HL-60/S4 (cell line): ENCODE results near the gene ANTKMT.

Experiments
- in situ Hi-C: fragments of 300-500 bp; cut with MboI; formaldehyde crosslinking; loops from 2 replicates; pipeline ENCODE4 v1.14.3; 2022; ENCODE audit warnings: low sequenced_read_pairs

ANTKMT gene, protein sequence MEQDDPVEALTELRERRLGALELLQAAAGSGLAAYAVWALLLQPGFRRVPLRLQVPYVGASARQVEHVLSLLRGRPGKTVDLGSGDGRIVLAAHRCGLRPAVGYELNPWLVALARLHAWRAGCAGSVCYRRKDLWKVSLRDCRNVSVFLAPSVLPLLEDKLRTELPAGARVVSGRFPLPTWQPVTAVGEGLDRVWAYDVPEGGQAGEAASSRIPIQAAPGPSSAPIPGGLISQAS

DNA sequence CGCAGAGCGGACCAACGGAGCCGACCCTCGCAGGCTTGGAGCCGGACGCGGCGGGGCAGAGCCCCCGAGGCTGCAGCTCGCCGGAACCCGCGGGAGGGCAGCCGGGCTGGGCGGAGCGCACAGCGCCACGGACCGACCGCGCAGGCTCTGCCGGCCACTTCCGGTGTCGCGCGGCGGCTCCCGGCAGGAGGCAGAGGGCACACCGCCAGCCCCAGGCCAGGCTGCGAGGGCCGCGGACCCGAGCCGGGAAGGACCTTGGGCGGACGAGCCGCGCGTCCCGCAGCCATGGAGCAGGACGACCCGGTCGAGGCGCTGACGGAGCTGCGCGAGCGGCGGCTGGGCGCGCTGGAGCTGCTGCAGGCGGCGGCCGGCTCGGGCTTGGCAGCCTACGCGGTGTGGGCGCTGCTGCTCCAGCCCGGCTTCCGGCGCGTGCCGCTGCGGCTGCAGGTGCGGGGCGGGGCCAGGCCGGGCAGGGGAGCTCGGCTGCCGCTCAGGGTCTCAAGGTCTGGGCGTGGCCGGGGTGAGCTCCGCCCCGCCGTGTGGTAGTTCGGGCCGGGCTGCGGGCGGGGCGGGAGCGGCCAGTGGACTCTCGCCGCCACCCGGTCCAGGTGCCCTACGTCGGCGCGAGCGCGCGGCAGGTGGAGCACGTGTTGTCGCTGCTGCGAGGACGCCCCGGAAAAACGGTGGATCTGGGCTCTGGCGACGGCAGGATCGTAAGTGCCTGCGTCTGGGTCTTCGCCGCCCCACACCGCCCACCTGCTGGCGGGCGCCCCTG lies at the start of gene ANTKMT:
ANTKMT (plus strand) TSS at position 157 of the 775 bp plus-strand sequence; CDS start at position 286, 129 bp downstream.
- in situ Hi-C loops = loop anchor here (25.0 kb wide), 1 partner anchor 341 kb away; the partner anchor contains the start of gene SSTR5

DNA sequence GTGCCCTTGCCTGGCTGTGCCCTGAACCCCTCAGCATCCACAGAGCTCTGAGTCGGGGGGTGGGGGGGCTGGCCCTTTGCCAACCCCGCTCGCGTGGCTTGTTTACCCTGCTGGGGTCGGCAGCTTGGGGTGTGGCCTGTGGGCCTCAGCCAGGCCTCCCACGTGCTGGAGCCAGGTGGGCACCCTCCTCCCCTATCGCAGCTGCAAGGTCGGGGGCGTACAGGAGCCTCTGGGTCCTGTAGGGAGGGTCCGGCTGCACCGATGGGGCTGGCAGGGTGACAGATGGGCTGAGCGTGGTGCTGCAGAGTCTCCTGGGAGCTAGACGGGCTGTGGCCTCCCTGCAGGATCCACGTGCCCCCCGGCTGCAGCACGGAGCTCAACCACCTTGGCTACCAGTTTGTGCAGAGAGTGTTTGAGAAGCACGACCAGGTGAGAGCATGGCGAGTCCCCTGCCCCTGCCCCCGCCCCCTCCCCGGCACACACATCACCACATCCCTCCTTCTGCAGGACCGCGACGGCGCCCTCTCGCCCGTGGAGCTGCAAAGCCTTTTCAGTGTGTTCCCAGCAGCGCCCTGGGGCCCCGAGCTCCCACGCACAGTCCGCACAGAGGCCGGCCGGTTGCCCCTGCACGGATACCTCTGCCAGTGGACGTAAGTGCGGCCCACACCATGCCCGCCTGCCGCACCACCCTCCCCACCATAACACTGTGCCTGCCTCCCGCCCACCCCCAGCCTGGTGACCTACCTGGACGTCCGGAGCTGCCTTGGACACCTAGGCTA lies 49.4 kb upstream of the ANTKMT start:
- in situ Hi-C loops = no loop called here

DNA sequence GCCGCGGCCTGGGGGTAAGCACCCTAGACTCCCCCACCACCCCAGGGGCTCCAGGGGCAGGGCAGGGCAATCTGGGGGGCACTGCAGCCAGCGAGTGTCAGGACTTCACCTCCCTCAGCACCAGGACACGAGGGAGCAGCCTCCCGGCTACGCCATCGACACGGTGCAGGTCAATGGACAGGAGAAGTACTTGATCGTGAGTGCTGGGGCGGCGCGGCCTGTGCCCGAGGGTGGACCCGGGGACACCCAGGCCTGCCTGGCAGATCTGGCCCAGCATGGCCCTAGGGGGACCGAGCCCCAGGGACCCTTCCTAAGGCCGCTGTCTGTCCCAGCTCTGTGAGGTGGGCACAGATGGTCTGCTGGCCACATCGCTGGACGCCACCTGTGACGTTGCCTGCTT lies 48.6 kb upstream of the ANTKMT start:
- in situ Hi-C loops = no loop called here

DNA sequence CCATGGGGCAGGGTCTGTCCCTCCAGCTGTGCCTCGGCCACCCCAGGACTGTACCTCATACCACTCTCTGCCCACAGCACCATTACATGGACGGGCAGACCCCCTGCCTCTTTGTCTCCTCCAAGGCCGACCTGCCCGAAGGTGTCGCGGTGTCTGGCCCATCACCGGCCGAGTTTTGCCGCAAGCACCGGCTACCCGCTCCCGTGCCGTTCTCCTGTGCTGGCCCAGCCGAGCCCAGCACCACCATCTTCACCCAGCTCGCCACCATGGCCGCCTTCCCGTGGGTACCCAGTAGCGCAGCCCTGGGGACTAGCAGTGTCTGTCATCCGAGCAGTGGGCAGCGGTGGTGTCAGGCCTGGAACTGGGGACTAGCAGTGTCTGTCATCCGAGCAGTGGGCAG lies 48.1 kb upstream of the ANTKMT start:
- in situ Hi-C loops = no loop called here

DNA sequence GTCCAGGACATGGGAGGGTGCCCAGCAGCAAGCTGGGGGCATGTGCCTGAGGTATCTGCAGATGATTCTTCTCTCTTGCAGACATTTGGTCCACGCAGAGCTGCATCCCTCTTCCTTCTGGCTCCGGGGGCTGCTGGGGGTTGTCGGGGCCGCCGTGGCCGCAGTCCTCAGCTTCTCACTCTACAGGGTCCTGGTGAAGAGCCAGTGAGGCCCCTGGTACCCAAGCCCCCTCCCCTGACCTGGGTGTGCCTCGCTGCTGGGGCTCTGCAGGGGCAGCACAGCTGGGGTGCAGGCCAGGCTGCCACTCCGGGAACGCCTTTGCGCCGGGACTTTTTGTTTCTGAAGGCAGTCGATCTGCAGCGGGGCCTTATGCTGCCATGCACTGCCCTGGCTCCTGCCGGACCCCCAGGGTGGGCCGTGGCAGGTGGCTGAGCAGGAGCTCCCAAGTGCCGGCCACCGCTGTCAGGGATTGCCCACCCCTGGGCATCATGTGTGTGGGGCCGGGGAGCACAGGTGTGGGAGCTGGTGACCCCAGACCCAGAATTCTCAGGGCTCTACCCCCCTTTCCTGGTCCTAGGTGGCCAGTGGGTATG lies 47.5 kb upstream of the ANTKMT start:
- in situ Hi-C loops = no loop called here

DNA sequence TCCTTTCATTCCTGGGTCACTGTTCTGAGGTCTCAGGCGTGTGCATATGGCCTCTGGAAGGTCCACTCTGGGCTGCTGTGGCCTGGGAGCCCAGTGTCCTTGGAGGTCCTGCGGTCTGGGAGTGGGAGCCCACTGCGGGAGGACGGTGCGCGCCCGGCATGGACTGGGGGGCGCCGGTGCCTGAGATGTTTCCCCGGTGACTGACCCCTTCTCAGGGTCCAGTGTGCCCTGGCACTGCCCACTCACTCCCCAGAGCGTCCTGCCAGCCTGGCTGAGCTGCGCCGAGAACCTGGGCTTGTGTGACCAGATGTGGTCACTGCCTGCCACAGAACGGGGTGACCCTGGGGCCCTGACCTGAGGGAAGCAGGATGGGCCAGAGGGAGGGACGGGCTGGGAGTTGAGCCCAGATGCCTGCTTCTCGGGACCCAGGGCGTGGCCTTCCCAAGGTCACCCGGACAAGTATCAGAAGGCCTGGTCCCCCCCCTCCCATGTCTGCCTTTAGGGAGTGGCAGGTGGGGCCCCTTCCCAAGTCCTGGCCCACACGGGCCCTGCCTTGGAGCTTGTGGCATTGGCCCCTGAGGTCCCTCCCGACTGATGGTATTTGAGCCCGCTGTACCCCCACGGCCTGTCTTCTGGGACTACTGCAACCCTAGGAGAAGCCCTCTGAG lies 46.6 kb upstream of the ANTKMT start:
- in situ Hi-C loops = no loop called here

DNA sequence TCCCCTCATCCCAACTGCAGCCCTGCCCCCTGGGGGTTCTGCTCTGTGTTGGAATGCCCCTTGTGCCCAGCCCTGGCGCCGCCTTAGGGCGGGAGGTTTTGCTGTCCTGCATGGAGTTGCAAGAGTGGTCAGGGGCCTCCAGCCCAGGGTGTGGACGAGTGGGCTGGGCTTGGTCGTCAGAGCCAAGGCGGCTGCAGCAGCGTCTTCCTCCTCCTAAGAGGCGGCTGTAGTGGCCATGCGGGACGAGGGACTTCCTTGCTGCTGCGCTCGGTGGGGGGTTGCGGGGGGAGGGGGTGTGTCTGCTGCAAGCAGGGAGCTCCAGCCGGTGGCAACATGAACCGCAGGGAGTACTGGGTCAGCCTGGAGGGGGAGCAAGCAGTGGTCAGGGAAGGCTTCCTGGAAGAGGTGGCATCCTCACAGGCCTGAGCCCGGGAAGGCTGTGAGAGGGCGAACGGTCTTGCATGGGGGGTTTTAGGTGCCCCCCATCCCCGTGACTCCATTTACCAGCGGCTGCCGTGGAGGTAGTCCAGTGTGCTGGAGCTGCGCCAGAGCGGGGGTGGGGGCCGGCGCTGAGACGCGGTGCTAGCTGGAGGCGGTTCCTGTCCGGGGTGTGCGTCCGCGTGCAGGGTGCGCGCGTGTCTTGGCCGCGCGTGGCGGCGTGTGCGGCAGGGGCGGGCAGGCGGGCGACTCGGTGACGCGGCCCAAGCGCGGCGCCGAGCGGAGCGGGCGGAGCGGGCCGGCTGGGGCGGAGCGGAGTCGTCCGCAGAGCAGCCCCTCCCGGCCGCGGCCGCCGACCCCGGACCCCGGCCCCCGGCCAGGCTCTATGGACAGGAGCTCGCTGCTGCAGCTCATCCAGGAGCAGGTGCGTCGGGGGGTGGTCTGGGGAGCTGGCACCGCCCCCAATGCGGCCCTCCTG lies 45.7 kb upstream of the ANTKMT start, which contains the start of gene RHBDL1:
RHBDL1 (plus strand) TSS at position 704 of the 916 bp plus-strand sequence; CDS start at position 824, 120 bp downstream.
- in situ Hi-C loops = no loop called here

DNA sequence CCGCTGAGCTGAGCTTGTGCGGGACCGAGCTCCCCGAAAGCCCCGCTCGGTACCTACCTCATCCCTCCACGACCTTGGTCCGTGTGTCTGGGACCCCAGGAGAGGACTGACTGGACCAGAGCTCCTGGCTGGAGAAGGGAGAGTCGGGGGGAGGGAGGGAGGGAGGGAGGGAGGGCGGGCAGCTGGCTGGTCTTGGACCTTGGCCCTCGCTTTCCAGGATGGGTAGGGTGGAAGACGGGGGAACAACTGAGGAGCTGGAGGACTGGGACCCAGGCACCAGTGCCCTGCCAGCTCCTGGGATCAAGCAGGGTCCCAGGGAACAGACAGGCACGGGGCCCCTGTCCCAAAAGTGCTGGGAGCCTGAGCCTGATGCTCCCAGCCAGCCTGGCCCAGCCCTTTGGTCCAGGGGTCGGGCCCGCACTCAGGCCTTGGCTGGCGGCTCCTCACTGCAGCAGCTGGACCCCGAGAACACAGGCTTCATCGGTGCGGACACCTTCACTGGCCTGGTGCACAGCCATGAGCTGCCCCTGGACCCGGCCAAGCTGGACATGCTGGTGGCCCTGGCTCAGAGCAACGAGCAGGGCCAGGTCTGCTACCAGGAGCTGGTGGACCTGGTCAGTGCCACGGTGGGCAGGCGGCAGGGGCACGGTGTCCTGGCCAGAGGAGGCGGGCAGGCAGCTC lies 44.9 kb upstream of the ANTKMT start:
- in situ Hi-C loops = no loop called here

DNA sequence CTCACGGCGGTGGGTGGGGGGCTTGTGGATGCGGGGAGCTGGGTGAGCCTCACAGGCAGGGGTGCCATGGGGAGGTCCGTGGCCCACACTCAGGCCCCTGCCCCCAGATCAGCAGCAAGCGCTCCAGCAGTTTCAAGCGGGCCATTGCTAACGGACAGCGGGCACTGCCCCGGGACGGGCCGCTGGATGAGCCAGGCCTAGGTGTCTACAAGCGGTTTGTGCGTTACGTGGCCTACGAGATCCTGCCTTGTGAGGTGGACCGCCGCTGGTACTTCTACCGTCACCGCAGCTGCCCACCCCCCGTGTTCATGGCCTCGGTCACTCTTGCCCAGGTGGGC lies 44.4 kb upstream of the ANTKMT start:
- in situ Hi-C loops = no loop called here

DNA sequence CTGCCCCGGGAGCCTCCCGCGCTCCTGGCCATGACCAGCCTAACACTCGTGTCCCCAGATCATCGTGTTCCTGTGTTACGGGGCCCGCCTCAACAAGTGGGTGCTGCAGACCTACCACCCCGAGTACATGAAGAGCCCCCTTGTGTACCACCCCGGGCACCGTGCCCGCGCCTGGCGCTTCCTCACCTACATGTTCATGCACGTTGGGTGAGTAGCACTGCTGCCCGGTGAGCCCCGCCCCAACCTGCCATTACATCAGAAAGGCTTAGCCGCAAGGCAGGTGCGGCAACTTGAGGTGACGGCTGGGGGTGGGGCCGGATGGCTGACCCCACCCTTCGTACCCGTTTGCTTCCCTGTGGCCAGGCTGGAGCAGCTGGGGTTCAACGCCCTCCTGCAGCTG lies 44.0 kb upstream of the ANTKMT start:
- in situ Hi-C loops = no loop called here

DNA sequence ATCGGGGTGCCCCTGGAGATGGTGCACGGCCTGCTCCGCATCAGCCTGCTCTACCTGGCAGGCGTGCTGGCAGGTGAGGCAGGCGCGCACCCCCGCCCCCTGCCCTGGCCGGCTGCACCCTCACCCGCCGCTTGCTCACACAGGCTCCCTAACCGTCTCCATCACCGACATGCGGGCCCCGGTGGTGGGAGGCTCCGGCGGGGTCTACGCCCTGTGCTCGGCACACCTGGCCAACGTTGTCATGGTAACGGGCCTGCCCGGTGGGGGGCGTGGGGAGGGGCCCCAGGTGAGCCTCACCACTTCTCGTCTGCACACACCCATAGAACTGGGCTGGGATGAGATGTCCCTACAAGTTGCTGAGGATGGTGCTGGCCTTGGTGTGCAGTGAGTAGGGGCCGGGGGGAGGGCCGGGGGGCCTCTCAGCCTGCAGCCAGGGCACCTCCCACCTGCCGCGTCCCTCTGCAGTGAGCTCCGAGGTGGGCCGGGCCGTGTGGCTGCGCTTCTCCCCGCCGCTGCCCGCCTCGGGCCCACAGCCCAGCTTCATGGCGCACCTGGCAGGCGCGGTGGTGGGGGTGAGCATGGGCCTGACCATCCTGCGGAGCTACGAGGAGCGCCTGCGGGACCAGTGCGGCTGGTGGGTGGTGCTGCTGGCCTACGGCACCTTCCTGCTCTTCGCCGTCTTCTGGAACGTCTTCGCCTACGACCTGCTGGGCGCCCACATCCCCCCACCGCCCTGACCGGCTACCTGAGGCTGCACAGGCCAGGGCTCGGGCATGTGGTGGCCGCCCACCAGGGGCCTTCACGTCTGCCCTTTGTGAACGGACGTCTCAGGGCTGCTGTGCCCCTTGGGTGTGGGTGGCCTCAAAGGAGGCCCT lies 43.4 kb upstream of the ANTKMT start:
- in situ Hi-C loops = no loop called here

DNA sequence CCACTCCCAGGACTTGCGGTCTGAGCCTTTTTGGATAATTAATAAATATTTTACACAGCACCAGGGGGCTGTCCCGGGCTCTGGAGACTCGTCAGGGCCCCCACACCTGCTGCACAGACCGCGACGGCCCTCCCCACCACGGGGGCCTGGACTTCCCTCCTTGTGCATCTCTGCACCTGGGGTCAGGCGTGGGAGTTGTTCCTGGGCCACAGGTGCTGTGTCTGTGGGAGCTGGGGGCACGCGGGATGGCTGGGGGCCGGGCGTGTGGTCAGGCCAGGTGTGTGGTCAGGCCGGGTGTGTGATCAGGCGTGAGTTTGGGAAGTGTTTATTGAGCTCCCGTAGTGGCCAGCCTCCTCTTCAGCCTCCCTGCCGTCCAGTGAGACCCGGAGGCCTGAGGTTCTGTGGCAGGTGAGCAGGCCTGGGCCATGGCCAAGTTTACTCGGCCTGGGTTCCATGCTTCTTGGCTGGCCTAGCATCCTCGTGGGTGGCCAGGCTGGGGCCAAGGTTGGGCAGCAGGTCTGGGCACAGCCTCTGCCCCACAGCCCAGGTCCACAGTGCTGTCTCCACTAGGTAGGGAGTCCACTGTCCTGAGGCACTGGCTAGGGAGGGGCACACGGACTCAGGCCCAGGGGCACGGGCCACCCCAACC lies 42.6 kb upstream of the ANTKMT start:
- in situ Hi-C loops = no loop called here

DNA sequence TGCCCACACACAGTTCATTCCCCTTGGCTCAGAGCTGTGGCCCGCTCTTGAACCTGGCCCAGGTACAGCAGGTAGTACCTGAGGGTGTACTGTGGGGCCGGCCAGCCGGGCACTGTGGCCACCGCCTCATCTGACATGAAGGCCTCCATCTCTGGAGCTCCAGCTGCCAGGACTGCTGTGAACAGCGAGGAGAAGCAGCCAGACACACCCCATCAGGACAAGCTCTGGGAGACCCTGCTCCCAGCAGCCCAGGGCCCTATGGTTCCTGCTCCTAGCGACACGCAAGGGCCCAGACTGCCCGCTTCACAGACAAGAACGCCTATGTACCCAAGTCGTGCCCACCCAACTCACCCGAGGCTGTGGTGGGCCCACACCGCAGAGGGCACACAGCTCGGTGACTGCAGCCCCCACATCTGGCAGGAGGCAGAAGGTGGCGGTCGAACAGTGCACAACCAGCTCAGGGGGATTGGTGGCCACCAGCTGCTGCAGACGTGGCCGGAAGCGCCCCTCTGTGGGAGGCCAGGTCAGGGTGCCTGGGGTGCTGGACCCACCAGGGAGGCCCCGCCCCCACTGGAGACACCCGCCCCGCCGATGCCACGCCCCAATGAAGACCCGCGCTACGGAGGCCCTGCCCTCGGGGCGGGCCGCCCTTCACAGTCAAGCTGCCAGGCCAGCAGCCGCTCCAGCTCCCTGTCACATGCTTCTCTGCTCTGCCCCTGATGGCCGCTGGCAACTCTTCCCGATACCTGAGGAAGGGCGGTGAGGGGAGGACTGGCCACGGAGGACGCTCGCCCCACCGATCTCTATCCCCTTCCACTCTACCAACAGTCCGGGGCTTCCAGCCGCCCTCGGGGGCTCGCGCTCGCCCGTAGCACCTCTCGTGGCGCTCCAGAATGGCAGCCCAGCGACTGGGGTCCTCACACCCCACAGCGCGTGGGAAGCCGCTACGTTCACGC lies 41.8 kb upstream of the ANTKMT start:
- in situ Hi-C loops = no loop called here

DNA sequence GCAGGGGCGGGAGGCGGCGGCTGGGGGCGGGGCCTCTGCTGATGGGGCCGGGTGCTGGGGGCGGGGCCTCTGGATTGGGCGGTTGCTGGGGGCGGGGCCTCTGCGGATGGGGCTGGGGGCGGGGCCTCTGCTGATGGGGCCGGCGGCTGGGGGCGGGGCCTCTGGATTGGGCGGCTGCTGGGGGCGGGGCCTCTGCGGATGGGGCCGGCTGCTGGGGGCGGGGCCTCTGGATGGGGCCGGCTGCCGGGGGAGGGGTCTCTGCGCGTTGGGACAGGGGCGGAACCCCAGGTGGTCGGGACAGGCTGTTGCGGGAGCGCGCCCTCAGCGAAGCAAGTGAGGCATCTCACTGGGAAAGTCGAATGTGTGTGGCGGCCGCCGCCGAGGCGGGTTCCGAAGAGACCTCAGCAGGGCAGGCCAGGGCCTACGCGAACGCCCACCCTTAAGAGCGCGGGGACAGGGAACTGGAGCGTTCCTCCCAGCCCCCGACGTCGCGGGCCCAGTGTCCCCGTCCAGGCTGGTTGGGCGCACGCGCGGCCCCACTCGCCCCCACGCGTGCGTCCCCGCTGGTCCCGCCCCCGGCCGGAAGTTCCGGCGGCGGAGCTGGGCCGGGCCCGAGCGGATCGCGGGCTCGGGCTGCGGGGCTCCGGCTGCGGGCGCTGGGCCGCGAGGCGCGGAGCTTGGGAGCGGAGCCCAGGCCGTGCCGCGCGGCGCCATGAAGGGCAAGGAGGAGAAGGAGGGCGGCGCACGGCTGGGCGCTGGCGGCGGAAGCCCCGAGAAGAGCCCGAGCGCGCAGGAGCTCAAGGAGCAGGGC lies 40.9 kb upstream of the ANTKMT start, which contains the start of gene STUB1:
STUB1 (plus strand) TSS at position 597 of the 811 bp plus-strand sequence; CDS start at position 713, 116 bp downstream.
- in situ Hi-C loops = no loop called here

DNA sequence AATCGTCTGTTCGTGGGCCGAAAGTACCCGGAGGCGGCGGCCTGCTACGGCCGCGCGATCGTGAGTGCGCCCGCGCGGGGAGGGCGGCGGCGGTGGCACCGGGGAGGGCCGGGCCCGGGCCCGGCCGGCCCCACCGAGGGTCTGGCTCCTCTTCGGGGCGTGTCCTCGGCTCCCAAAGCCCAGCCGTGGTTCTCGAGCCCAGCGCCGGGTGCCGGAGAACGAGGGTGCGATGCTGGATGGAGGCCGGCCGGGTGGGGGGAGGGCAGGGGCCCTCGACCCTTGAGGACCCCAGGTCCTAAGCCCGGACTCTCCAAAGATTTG lies 40.4 kb upstream of the ANTKMT start:
- in situ Hi-C loops = no loop called here
